ENCODE data around the gene RSRC1.
"Not testable (repeated sequence)": the region's sequence is repeated elsewhere in the genome, so short reads cannot be mapped to it uniquely, and the experiment has no call there.

RSRC1 gene

GRCh38 chr3:158404131-158404718 is 294.3 kb downstream of the RSRC1 start:
- DNase-seq (ENCODE audit: low spot score) = no peak

GRCh38 chr3:158405507-158405906 is 295.6 kb downstream of the RSRC1 start:
- no peak for DNase-seq (ENCODE audit: low spot score)

GRCh38 chr3:158407844-158408517 is 298.1 kb downstream of the RSRC1 start:
- no peak for DNase-seq (ENCODE audit: low spot score)

- not testable (repeated sequence) for DNase-seq (ENCODE audit: low spot score)
Measured at GRCh38 chr3:158408518-158408897, 298.6 kb downstream of the RSRC1 start.

GRCh38 chr3:158418035-158418434 is 308.1 kb downstream of the RSRC1 start:
- no peak for DNase-seq (ENCODE audit: low spot score)

- DNase-seq (ENCODE audit: low spot score) = no peak
Measured at GRCh38 chr3:158419820-158420653, 310.1 kb downstream of the RSRC1 start.

- DNase-seq (ENCODE audit: low spot score) = no peak
Measured at GRCh38 chr3:158420654-158421396, 310.9 kb downstream of the RSRC1 start.

GRCh38 chr3:158430448-158430847 is 320.6 kb downstream of the RSRC1 start:
- no peak for DNase-seq (ENCODE audit: low spot score)

GRCh38 chr3:158430968-158431367 is 321.1 kb downstream of the RSRC1 start:
- DNase-seq (ENCODE audit: low spot score) = no peak

- no peak for DNase-seq (ENCODE audit: low spot score)
Measured at GRCh38 chr3:158431829-158432228, 321.9 kb downstream of the RSRC1 start.

- peak; percentile 9 for DNase-seq (ENCODE audit: low spot score)
Measured at GRCh38 chr3:158434412-158435038, 324.6 kb downstream of the RSRC1 start.

- DNase-seq (ENCODE audit: low spot score) = no peak
Measured at GRCh38 chr3:158443632-158444031, 333.7 kb downstream of the RSRC1 start.

GRCh38 chr3:158447408-158447807 is 337.5 kb downstream of the RSRC1 start:
- no peak for DNase-seq (ENCODE audit: low spot score)

- no peak for DNase-seq (ENCODE audit: low spot score)
Measured at GRCh38 chr3:158451405-158452055, 341.6 kb downstream of the RSRC1 start.

GRCh38 chr3:158452334-158452733 is 342.4 kb downstream of the RSRC1 start:
- no peak for DNase-seq (ENCODE audit: low spot score)

GRCh38 chr3:158453004-158453403 is 343.1 kb downstream of the RSRC1 start:
- no peak for DNase-seq (ENCODE audit: low spot score)

- no peak for DNase-seq (ENCODE audit: low spot score)
Measured at GRCh38 chr3:158453865-158454264, 344.0 kb downstream of the RSRC1 start.

- no peak for DNase-seq (ENCODE audit: low spot score)
Measured at GRCh38 chr3:158455406-158455805, 345.5 kb downstream of the RSRC1 start.

- no peak for DNase-seq (ENCODE audit: low spot score)
Measured at GRCh38 chr3:158456114-158456513, 346.2 kb downstream of the RSRC1 start.

- DNase-seq (ENCODE audit: low spot score) = no peak
Measured at GRCh38 chr3:158458464-158458863, 348.6 kb downstream of the RSRC1 start.

GRCh38 chr3:158460926-158461325 is 351.0 kb downstream of the RSRC1 start:
- DNase-seq (ENCODE audit: low spot score) = no peak

All from AG08396 (cell line).